HG02610 (cell line): ENCODE measurements around the gene LHB.
"Not testable (repeated sequence)": the region's sequence is repeated elsewhere in the genome, so short reads cannot be mapped to it uniquely, and the experiment has no call there.

Source experiments
- ATAC-seq: cut with Tn5 transposase; IDR thresholded peaks from one replicate; pipeline ENCODE4 v1.9.1; 2021; ENCODE audit warnings: mild to moderate bottlenecking, moderate library complexity; ENCODE audit not compliant: unreplicated experiment

LHB gene

DNA sequence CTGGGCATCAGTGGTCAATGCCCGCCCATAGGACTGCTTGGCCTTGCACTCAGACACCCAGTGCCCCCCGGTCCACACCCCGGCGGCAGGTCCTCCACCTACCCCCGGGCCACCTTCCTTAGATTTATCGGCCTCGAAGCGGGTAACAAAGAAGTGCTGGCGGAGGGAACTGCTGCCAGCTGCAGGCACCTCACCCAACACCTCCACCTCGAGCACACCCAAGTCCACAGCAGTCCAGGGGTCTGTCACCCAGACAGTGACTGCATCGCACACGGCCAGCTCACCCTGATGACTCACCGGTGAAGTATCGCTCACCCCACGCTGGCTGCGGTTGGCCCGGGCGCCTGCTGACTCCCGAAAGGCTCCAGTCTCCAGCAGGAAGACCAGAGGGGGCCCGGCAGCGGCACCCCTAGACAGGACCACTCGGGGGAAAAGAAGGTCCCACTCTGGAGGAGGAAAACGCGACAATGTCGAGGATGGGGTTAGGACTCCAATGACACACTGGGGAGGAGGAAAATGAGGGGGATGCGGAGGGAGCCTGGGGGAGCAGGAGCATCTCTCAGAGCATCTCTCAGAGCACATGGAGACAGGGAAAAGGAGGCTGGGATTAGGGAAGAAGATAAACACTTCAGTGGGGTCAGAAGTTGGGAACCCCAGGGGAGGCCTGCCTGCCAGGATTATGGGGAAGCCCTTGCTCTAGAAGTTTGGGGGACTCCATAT lies 21.8 kb upstream of the LHB start:
- ATAC-seq: not testable (repeated sequence)

DNA sequence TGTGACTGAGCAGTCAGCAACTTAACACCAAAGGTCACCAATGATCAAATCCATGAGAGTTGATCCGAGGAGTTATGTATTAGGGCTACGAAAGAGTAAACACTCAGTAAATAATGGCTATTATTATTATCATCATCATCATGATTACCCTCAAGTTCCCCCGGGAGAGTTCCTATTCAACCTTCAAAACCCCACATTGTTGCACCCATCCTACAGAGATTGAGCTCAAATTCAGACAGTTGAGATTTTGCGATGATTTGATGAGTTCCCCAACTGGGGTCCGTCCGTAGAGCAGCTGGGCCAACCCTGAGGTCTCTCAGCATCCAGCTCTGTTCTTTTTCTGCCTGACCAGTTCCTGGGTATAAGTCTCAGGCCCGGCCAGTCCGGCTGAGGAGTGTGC lies 21.2 kb upstream of the LHB start:
- ATAC-seq: not testable (repeated sequence)

DNA sequence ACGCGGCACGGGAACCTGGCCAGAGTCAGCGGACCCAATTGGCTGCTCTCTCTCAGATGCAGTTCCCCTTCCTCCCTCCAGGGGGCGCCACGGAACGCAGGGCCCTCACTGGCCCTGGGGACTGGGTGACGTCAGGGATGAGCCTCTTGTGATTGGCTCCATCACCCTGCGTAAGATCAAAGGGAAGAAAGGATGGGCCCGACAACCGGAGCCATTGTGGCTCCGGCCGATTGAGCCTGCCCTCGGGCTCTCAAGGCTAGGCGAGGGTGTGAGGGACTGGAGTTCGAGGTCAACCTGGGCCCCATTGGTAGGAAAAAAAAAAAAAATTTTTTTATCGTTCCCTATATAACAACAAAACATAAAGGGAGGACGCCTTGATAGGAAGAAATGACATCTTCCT lies 19.9 kb upstream of the LHB start, which contains the start of gene CGB1:
Gene CGB1, minus strand, starts transcription at position 81 of the 400 bp plus-strand sequence. CDS start 184 bp downstream, outside the sequence.
- not testable (repeated sequence) for ATAC-seq

DNA sequence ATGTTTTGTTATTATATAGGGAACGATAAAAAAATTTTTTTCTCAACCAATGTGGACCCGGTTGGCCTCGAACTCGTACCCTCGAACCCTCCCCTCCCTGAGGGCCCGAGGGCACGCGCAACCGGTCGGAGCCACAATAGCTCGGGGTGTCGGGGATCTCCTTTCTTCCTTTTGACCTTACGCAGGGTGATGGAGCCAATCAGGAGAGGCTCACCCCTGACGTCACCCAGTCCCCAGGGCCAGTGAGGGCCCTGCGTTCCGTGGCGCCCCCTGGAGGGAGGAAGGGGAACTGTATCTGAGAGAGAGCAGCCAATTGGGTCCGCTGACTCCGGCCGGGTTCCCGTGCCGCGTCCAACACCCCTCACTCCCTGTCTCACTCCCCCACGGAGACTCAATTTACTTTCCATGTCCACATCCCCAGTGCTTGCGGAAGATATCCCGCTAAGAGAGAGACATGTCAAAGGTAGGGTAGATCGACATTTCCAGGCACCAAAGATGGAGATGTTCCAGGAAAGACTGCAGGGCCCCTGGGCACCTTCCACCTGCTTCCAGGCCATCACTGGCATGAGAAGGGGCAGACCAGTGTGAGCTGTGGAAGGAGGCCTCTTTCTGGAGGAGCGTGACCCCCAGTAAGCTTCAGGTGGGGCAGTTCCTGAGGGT lies 14.9 kb upstream of the LHB start, which contains the start of gene CGB2:
Gene CGB2, plus strand, starts transcription at position 249 of the 660 bp plus-strand sequence. Its CDS starts 206 bp downstream, at position 455.
- not testable (repeated sequence) for ATAC-seq

DNA sequence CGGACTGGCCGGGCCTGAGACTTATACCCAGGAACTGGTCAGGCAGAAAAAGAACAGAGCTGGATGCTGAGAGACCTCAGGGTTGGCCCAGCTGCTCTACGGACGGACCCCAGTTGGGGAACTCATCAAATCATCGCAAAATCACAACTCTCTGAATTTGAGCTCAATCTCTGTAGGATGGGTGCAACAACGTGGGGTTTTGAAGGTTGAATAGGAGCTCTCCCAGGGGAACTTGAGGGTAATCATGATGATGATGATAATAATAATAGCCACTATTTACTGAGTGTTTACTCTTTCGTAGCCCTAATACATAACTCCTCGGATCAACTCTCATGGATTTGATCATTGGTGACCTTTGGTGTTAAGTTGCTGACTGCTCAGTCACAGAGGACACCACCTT lies 13.4 kb upstream of the LHB start:
- not testable (repeated sequence) for ATAC-seq

DNA sequence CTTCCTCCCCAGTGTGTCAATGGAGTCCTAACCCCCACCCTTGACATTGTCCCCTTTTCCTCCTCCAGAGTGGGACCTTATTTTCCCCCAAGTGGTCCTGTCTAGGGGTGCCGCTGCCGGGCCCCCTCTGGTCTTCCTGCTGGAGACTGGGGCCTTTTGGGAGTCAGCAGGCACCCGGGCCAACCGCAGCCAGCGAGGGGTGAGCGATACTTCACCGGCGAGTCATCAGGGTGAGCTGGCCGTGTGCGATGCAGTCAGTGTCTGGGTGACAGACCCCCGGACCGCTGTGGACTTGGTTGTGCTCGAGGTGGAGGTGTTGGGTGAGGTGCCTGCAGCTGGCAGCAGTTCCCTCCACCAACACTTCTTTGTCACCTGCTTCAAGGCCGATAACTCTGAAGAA lies 12.9 kb upstream of the LHB start:
- ATAC-seq: not testable (repeated sequence)

DNA sequence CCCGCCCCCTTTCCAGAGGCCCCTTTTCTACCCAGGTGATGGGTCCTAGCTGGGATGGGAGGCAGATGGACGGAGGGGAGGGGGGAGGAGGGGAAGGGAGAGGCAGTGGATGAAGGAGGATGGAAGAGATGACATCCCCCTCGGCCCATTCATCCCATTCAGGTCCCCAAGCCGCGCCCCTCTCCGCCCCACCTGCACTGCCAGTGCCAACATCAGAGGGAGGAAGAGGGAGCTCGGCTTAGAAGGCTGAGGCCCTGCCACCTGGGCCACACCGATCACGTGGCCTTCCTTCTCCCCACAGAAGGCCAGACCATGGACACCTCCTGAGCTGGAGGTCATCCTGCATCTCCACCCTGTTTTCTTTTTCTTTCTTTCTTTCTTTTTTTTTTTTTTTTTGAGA lies 11.8 kb upstream of the LHB start:
- not testable (repeated sequence) for ATAC-seq

DNA sequence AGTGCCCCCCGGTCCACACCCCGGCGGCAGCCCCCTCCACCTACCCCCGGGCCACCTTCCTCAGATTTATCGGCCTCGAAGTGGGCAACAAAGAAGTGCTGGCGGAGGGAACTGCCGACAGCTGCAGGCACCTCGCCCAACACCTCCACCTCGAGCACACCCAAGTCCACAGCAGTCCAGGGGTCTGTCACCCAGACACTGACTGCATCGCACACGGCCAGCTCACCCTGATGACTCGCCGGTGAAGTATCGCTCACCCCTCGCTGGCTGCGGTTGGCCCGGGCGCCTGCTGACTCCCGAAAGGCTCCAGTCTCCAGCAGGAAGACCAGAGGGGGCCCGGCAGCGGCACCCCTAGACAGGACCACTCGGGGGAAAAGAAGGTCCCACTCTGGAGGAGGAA lies 8.7 kb upstream of the LHB start:
- ATAC-seq: not testable (repeated sequence)

DNA sequence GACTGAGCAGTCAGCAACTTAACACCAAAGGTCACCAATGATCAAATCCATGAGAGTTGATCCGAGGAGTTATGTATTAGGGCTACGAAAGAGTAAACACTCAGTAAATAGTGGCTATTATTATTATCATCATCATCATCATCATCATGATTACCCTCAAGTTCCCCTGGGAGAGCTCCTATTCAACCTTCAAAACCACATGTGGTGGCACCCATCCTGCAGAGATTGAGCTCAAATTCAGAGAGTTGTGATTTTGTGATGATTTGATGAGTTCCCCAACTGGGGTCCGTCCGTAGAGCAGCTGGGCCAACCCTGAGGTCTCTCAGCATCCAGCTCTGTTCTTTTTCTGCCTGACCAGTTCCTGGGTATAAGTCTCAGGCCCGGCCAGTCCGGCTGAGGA lies 8.2 kb upstream of the LHB start:
- ATAC-seq: not testable (repeated sequence)

DNA sequence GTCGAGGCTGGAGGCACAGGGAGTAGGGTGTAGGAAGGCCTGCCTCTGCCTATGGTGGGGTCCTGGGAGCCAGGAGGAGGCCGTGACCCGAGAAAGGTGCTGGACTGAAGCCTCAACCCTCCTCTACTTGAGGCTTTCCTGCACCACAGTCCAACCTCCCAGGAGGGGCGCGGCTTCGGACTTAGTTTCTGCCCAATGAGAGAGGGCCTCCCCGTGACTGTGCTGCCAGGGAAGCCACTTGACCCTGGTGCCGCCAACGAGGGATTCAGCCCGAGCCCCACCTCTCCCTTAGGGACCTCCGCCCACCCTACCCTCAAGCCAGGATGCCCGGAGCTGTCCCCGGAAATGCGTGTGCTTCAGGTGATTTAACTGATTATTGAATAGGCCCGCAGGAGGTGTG lies 7.3 kb upstream of the LHB start, which contains the start of gene CGB3:
Gene CGB3, minus strand, starts transcription at position 101 of the 400 bp plus-strand sequence. CDS start 362 bp downstream, outside the sequence.
- not testable (repeated sequence) for ATAC-seq

DNA sequence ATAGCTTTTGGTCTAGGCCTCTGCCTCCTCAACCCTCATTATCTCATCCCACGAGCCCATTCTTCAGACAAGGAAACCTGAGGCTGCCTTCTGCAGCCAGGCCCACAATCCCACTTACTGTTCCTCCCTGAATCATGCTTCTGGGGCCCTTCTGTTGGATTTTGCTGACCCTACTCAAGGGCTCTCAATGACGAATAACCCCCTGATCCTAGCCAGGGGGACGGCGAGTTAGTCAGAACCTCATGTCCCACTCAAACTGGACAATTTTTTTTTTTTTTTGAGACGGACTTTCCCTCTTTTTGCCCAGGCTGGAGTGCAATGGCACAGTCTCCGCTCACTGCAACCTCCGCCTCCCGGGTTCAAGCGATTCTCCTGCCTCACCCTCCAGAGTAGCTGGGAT lies 5.2 kb upstream of the LHB start:
- ATAC-seq: no peak

DNA sequence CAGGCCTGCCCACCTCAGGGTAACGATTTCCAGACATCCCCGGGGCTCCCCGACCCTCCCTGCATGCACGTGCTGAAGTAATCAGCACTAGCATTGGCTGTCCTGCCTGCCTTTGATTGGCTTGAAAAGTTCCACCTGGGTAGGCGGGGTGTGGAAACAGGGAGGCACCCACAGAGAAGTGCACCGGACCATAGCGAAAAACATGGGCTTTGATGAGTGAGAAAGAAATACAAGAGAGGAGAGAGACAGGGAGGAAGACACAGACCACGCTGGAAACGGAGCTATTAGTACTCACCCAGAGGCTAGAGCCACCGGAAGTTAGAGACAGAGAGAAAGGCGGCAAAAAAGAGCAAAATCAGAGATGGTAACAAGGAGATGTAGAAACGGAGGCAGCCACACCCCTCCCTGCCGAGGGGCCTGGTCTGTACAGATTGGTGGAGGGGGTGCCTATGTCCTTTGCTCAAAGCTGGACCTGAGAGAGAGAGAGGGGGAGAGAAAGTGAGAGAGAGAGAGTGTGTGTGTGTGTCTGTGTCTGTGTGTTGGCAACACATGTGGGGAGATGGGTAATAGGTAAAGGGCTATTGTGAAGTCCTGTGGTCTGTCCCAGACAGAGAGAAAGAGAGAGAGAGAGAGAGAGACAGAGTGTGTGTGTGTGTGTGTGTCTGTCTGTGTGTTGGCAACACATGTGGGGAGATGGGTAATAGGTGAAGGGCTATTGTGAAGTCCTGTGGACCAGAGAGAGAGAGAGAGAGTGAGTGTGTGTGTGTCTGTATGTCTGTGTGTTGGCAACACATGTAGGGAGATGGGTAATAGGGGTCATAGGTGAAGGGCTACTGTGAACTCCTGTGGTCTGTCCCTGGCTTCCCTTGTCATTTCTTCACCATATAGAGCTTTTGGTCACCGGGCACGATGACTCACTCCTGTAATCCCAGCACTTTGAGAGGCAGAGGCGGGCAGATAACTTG lies 4.3 kb upstream of the LHB start:
- no peak for ATAC-seq

DNA sequence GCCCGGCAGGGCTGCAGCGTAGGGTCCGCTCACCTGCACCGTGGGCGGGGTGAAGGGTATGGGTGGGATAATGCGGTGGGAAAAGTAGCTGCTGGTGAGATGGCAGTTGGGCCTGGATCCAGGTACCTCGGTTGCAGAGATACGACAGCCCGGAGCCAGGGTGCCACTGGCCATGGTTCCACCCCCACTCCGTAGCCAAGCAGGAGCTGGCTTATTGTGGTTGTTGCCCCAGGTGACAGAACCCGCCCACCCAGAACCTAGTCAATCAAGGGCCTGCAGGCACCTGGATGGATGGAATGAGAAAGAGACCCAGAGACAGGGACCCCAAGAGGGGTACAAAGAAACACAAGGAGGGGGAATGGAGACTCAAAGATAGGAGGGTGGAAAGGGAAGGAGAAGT lies 3.5 kb upstream of the LHB start:
- no peak for ATAC-seq

DNA sequence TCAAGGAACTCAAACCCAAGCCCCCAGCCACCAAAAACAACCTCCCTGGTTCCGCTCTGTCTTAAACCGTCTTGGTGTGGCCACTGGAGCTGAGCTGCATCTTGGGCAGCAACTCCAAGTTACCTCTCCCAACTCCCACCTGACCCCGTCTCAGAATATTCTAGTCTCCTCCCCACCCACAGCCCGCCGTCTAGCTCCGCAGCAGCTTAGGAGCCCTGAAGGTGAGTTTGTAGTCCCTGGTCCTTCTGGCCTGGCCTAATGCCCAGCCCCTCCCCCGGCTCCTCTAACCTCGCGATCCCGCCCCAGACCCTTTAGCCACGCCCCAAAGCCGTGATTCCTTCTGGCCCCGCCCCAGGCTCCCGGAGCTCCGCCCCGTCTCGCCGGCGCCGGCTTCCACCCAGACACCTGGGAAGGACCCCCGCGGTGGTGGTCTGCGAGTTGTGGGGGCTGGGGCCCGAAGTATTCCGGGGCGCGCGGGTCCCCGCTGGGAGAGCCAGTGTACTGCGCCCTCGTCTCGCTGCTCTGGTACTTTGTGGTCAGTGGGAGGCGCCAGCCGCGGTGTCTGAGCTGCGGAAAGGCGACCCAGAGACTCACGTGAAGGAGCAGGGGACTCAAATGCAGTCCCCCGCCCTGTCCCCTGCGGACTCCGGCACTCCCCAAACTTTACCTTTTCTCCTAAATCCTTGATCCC lies 2.5 kb upstream of the LHB start:
- no peak for ATAC-seq

DNA sequence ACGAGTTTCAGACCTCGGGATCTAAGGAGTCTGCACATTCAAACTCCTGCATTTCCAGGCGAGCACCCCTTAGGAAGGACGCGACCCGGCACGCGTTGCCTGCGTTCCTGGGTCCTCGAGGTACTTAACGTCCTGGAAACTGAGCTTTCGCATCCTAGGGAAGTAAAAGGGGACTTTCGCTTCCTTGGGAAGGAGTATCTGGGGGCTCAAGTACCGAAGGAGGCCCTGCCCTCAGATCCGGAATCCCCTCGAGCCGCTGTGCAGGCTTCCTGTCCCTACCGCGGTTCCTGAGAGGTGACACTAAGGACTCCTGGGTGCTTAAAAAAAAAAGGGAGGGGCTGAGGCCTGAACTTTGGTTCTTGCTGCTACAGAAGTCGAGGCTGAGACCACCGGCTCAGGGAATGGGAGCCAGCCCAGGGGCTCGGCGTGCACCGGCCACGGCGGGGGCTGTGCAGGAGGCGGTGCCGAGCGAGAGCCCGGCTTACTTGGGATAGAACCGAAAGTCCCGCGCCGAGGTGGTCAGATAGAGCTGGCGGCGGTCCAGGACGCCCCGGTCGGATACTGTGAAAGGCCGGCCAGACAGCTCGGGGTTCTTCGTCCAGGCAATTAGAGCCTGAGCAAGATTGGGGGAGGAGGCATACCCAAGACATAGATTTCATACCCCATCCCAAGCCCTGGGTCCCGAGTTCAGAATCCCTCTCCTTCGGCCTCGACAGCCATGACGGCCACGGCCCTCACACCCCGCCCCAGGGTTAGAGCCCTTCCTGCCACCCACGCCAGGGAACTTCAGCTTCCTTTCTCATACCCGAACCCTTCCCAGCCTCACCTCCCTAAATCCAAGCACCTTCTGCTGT lies 1.7 kb upstream of the LHB start:
- ATAC-seq: not testable (repeated sequence)

DNA sequence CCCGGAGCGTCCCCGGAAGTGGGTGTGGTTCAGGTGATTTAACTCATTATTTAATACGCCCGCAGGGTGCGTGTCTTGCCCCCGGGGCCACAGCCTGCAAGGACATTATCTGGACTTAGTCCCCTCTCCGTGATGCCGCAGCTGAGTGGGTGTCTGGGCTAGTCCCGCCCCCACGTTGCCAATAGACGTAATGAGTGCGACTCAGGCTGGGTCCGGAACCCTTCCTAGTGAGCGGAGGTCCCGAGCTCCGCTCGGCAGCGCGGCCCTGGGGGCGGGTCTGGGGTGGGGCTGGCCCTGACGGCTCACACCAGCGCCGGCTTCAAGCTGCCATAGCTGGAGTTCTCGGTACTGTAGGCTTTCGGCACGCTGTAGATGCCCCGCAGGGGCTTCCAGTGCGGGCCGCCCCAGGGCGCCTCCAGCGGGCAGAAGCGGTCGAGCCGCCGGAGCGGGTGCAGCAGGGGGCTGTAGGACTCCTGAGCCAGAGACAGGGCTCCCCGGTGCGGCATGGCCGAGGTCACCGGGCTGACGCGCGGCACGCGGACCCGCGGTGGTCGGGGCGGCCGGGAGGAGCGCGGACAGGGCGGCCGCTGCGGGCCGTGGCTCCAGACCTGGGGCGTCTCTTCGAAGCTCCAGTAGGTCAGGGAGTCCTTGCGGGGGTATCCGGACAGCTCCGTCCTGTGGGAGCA lies 918 bp upstream of the LHB start:
- ATAC-seq: no peak

DNA sequence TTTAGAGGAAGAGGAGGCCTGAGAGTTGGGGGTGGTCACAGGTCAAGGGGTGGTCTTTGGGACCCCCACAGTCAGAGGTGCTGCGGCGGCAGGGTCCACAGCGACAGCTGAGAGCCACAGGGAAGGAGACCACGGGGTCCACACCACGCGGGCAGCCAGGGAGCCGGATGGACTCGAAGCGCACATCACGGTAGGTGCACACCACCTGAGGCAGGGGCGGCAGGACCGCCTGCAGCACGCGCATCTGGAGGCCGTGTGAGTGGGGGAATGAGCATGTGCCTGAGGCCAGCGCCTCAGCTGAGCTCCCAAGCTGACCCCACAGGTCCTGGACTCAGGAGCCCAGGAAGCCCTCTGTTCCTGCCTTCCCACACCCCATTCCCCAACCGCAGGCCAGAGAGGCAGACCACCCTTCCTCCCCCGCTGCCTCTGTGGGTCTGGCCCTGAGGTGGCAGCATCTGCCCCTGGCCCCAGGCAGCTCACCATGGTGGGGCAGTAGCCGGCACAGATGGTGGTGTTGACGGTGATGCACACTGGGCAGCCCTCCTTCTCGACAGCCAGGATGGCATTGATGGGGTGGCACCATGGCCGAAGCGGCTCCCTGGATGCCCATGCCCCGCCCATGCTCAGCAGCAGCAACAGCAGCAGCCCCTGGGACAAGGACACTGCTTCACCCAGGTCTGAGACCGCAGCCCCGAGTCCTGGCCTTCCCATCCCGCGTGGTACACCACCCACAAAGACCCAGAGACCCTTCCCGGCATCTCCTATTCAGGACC lies 638 bp downstream of the LHB start:
- no peak for ATAC-seq

DNA sequence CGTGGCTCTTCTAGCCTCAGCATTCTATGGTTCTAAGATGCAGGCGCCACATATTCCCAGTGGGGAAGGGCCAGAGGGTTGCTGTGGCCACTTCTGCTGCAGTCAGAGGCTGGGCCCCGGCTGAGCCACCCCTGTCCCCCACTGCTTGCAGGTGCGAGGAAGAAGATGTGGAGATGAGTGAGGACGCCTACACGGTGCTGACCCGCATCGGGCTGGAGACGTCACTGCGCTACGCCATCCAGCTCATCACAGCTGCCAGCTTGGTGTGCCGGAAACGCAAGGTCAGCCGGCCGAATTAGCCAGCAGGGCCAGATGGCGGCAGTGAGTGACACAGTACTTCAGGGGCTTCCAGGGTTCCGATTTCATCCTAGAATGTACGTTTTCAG lies 2.0 kb downstream of the LHB start:
- ATAC-seq: no peak
